HG03097 (cell line): ENCODE results near the gene MTERF4.

Source experiments
- ATAC-seq: cut with Tn5 transposase; IDR thresholded peaks from one replicate; pipeline ENCODE4 v1.9.1; 2021; ENCODE audit not compliant: unreplicated experiment, low FRiP score

The MTERF4 gene

GRCh38 chr2:241135737-241136136 lies 33.6 kb upstream of the MTERF4 start:
- ATAC-seq = no peak

- ATAC-seq = no peak
Observed at GRCh38 chr2:241134711-241135110, 32.6 kb upstream of the MTERF4 start.

GRCh38 chr2:241133436-241133820 lies 31.3 kb upstream of the MTERF4 start:
- ATAC-seq = no peak

- no peak for ATAC-seq
Observed at GRCh38 chr2:241132538-241133435, 30.7 kb upstream of the MTERF4 start.

- ATAC-seq = no peak
Observed at GRCh38 chr2:241131531-241131930, 29.4 kb upstream of the MTERF4 start.

GRCh38 chr2:241130316-241130715 lies 28.2 kb upstream of the MTERF4 start:
- no peak for ATAC-seq

DNA sequence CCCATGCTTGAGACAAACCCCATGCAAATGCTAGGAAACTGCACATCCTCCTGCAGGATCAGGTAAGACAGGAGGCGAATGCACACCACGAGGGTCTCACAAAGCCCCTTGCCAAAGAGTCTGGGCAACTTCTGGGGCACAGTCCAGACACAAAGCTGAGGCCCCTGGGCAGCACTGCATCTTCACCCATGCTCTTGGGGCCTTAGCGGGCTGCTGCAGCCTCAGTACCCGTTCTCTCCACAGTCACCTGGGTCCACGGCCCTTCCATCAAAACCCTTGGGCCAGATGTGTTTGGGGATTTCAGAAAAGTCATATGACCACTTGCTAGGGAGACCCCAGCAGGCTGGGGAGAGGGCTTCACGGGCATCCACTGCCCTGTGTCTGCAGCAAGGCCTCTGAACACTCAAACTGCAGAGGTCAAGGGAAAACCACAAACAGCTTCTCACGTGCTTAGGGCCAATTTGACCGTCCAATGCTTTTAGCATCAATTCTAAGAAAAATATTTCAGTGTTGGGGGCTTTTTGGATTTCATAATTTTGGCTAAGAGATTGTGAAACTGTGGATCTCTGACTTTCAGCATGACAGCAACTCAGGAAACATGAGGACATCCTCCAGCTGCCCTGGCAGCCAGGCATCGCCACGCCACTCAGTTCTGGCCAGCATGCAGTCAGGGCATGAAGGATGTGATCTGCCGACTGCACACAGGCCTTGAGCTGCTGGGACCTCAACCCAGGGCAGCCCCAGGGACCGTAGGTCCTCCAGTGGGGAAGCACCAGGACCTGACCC lies 27.2 kb upstream of the MTERF4 start:
- no peak for ATAC-seq

DNA sequence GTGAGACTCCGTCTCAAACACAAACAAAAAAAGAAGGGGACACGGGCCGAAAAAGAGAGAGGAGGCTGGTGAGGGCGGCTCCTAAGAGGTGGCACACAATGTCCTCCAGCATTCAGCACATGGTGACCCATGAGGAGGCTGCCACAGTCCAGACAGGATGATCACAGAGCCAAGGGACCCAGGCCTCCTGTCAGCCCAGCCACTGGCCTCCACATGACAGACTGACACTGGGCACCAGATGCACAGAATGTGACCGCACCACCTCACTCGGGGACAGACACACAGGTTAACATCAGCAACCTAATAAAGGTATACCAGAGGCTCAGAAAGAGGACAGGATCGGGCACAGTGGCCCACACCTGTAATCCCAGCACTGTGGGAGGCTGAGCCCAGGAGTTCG lies 26.2 kb upstream of the MTERF4 start:
- no peak for ATAC-seq

DNA sequence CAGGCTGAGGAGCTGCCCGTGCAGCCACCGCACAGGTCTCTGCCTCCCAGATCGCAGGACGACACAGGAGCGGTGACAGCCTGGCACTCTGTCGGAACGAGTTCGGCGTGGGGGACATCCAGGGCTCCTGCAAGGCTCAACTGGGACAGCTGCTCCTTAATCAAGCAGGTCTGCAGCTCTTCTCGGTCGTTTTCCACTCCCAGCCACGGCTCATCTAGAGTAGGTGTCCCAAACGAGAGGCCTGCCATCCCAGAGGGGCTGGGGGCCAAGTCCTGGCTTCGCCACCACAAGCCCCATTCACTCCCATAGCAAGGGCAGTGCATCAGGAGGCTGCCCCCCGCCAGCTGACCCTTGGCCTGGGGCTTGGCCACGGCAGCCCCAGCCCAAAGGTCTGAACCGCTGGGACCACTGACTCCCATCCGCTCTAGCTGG lies 24.7 kb upstream of the MTERF4 start:
- ATAC-seq = no peak

DNA sequence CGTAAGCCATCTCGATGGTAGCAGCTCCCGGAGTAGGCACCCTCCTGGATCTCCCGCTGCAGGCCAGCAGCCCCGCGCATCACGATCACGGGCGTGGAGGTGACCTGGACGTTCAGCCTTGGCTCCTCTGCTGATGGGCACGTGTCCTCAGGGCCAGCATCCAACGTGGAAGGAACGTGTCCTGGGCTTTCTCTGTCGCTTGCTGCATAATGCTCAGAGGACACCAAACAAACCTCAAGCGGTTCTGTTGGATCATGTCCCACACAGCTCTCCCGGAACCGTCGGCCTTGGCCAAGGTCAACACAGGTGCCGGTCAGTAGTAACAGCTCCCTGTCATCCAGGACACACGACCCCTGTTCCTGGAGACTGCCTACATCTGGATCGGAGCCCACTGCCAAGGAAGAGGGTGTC lies 24.1 kb upstream of the MTERF4 start:
- ATAC-seq = no peak

DNA sequence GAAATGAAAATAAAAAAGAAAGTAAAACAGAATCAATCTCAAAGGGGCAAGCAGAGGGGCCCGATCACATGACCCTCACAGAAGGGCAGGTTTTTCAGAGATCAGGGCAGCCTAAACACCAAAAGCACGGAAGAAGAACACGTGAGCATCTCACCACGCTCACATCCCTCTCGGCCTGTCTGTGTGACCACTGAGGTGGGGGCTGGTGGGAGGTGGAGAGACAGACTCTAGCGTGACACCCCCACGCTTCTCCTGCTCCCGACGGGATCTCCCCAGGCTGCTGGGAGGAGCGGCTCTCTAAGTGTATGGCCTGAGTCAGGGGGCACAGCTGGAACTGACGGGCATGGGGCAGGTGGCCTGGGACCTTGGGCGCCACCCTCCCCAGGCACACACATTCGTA lies 23.5 kb upstream of the MTERF4 start:
- no peak for ATAC-seq

- ATAC-seq = no peak
Observed at GRCh38 chr2:241123816-241124536, 21.9 kb upstream of the MTERF4 start.

DNA sequence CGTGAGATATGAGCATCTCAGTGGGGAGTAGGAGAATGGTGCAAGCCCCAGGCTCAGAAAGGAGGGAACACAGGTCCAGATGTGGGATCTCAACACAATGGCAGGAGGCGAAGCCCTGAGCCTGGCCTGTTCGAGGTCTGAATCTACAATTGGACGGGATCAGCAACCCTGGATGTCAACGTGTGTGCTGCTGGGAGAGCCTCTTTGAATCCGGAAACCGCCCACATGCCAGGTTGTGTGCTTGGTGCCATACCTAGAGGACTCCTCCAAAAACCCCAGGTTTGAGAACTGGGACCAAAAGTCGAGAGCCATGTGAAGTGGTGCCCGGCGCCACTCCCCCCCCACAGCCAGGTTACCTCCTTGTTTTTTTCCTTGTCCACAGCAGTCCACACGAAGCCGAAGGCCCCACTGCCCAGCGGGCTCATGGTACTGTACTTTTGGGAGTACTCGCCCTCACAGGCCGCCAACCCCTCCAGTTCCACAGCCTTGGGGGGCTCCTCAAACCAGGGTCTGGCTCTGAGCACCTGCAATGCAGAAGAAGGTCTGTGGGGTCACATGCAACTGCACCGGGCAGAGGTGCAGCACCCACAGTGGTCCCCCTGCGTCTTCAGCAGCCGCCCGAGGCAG lies 20.4 kb upstream of the MTERF4 start:
- no peak for ATAC-seq

DNA sequence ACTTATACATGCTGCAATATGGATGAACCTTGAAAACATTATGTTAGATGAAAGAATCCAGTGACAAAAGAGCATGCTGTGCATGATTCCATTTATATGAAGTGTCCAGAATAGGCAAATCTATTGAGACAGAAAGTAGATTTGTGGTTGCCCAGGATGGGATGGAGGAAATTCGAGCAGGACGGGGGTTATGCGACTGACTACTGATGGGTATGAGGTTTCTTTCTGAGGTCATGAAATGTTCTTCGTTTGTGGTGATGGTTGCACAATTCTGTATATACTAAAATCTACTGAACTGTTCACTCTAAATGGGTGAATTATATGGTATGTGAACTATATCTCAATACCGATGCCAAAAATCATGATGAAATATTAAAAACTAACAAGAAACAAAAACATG lies 18.9 kb upstream of the MTERF4 start:
- ATAC-seq = no peak

GRCh38 chr2:241120440-241120839 lies 18.4 kb upstream of the MTERF4 start:
- ATAC-seq = no peak

GRCh38 chr2:241118737-241119505 lies 16.8 kb upstream of the MTERF4 start:
- ATAC-seq = no peak

GRCh38 chr2:241116606-241117560 lies 14.8 kb upstream of the MTERF4 start:
- ATAC-seq = no peak

GRCh38 chr2:241115361-241115760 lies 13.3 kb upstream of the MTERF4 start:
- ATAC-seq = no peak

- no peak for ATAC-seq
Observed at GRCh38 chr2:241114836-241115235, 12.7 kb upstream of the MTERF4 start.
